HG03039 (cell line): ENCODE measurements around the gene GALP.
"Not testable (repeated sequence)": the region's sequence is repeated elsewhere in the genome, so short reads cannot be mapped to it uniquely, and the experiment has no call there.

Experiments used
- ATAC-seq: cut with Tn5 transposase; IDR thresholded peaks from one replicate; pipeline ENCODE4 v1.9.1; 2021; ENCODE audit warnings: mild to moderate bottlenecking, moderate library complexity; ENCODE audit not compliant: unreplicated experiment

GALP gene

GRCh38 chr19:56147307-56147706 lies 28.5 kb upstream of the GALP start:
- ATAC-seq, result no peak

GRCh38 chr19:56148096-56148495 lies 27.7 kb upstream of the GALP start:
- no peak for ATAC-seq

- not testable (repeated sequence) for ATAC-seq
These were observed 26.7 kb upstream of the GALP start for GRCh38 chr19:56148955-56149655.

GRCh38 chr19:56149656-56150038 lies 26.2 kb upstream of the GALP start:
- ATAC-seq, result no peak

- no peak for ATAC-seq
These were observed 25.4 kb upstream of the GALP start for GRCh38 chr19:56150358-56150757.

GRCh38 chr19:56152644-56153043 lies 23.2 kb upstream of the GALP start:
- no peak for ATAC-seq

GRCh38 chr19:56153507-56153906 lies 22.3 kb upstream of the GALP start:
- ATAC-seq, result no peak

GRCh38 chr19:56155124-56155687 lies 20.6 kb upstream of the GALP start:
- no peak for ATAC-seq

- no peak for ATAC-seq
These were observed 19.0 kb upstream of the GALP start for GRCh38 chr19:56156768-56157167.

- no peak for ATAC-seq
These were observed 17.5 kb upstream of the GALP start for GRCh38 chr19:56158170-56158757.

- ATAC-seq, result no peak
These were observed 16.7 kb upstream of the GALP start for GRCh38 chr19:56159009-56159559.

- no peak for ATAC-seq
These were observed 16.1 kb upstream of the GALP start for GRCh38 chr19:56159622-56160271.

- no peak for ATAC-seq
These were observed 14.3 kb upstream of the GALP start for GRCh38 chr19:56161534-56161933.

GRCh38 chr19:56162258-56162657 lies 13.6 kb upstream of the GALP start:
- ATAC-seq, result no peak

- ATAC-seq, result no peak
These were observed 12.7 kb upstream of the GALP start for GRCh38 chr19:56163097-56163496.

GRCh38 chr19:56167064-56167578 lies 8.7 kb upstream of the GALP start:
- no peak for ATAC-seq

GRCh38 chr19:56170261-56170660 lies 5.5 kb upstream of the GALP start:
- no peak for ATAC-seq

- no peak for ATAC-seq
These were observed 1.7 kb upstream of the GALP start for GRCh38 chr19:56174086-56174485.

GRCh38 chr19:56174550-56174949 lies 1.3 kb upstream of the GALP start:
- no peak for ATAC-seq

GRCh38 chr19:56176310-56176709 lies 502 bp downstream of the GALP start:
- not testable (repeated sequence) for ATAC-seq

- no peak for ATAC-seq
These were observed 1.1 kb downstream of the GALP start for GRCh38 chr19:56176881-56177280.
